ENCODE data around the gene MED29.
A peak's percentile ranks its signal among the peaks of the same experiment; 100 is the strongest.

The MED29 gene

GRCh38 chr19:39399668-39400050 is 8.5 kb downstream of the MED29 start:
- DNase-seq = no peak

DNA sequence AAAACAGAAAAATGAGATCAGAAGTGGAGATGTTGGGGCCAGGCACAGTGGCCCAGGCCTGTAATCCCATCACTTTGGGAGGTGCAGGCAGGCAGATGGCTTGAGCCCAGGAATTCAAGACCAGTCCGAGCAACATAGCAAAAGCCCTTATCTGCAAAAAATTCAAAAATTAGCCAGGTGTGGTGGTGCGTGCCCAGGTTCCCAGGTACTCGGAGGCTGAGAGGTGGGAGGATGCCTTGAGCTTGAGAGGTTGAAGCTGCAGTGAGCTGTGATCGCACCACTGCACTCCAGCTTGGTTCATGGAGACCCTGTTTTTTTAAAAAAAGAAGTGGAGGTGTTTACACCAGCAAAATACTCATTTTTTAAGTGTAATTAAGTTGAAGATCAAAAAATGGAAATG is 8.9 kb downstream of the MED29 start:
- no peak for DNase-seq

GRCh38 chr19:39401070-39401548 is 9.9 kb downstream of the MED29 start:
- DNase-seq = no peak

- DNase-seq = peak; percentile 63
These were observed 10.6 kb downstream of the MED29 start for GRCh38 chr19:39401549-39402345.

GRCh38 chr19:39402346-39403300 is 11.4 kb downstream of the MED29 start:
- DNase-seq = peak; percentile 83

GRCh38 chr19:39403331-39404312 is 12.4 kb downstream of the MED29 start:
- peak; percentile 94 for DNase-seq

GRCh38 chr19:39405261-39405957 is 14.2 kb downstream of the MED29 start:
- DNase-seq = no peak

GRCh38 chr19:39405958-39406655 is 14.9 kb downstream of the MED29 start:
- DNase-seq = peak; percentile 78

DNA sequence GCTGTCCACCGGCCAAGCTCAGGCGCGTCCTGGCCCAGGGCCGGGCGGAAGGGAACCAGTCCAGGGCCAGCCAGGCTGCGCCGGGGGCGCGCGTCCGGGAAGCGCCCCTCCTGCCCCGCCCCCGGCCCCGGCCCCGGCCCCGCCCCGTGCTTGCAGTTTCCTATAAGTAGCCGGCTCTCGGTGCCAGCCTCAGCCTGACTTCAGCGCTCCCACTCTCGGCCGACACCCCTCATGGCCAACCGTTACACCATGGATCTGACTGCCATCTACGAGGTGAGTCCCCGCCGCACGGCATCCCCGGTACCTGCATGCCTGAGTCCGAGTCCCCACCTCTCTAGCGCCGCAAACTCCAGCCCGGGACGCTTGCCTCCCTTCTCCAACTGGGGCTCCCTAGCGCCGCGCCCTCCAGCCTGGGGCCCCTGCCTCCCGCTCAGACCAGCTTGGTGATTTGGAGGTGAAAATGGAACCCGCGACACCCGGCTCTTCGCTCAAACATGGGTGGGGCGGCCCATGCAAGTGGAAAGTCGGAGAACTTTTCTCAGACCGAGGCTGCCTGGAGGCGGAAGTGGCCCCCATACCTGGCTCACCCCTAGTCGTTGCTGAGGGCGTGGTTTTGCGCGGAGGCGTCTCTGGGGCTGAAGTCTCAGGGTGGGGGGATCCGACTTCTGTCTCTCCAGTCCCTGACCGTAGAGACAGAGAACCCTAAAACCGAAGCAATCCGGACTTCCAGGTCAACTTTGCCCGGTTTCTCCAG is 15.7 kb downstream of the MED29 start, which contains the start of gene ZFP36:
ZFP36 (plus strand) TSS at position 192 of the 754 bp plus-strand sequence; CDS start at position 250, 58 bp downstream.
- peak; percentile 88 for DNase-seq

GRCh38 chr19:39407410-39407659 is 16.2 kb downstream of the MED29 start:
- DNase-seq = no peak

DNA sequence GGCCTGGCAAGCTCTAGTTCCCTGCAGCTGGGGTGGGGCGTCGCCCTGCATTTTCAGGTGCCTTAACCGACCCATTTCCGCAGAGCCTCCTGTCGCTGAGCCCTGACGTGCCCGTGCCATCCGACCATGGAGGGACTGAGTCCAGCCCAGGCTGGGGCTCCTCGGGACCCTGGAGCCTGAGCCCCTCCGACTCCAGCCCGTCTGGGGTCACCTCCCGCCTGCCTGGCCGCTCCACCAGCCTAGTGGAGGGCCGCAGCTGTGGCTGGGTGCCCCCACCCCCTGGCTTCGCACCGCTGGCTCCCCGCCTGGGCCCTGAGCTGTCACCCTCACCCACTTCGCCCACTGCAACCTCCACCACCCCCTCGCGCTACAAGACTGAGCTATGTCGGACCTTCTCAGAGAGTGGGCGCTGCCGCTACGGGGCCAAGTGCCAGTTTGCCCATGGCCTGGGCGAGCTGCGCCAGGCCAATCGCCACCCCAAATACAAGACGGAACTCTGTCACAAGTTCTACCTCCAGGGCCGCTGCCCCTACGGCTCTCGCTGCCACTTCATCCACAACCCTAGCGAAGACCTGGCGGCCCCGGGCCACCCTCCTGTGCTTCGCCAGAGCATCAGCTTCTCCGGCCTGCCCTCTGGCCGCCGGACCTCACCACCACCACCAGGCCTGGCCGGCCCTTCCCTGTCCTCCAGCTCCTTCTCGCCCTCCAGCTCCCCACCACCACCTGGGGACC is 16.6 kb downstream of the MED29 start:
- DNase-seq = peak; percentile 53

GRCh38 chr19:39408392-39409207 is 17.4 kb downstream of the MED29 start:
- peak; percentile 52 for DNase-seq

DNA sequence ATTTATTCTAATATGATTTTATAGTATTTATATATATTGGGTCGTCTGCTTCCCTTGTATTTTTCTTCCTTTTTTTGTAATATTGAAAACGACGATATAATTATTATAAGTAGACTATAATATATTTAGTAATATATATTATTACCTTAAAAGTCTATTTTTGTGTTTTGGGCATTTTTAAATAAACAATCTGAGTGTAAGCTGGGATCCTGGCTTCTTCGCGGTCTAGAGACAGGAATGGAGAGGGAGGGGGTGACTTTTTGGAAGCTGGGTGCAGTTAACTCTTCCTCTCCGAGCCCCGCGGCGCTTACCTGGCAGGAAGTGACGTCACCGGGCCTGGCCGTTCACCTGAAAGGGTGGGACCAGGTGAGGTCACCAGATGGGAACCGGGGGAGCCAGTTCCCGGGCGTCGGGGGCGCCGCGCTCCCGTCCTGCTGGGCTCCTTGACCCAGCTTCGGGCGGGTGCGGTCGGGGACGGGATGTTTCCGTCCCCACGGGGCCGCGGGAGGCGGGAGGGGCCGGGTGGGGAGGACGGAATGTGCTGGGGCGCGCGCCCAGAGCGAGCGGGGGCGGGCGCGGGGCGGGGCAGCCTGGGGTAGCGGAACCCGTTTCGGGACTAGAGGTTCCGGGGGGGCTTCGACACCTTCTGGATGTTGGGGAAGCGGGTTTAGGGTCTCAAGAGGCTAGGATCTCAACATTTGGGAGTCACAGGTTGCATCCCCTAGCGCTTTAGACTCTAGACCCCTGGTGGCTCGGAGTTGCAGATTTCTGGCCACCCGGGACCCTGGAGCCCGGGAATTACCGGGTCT is 18.2 kb downstream of the MED29 start:
- peak; percentile 80 for DNase-seq

DNA sequence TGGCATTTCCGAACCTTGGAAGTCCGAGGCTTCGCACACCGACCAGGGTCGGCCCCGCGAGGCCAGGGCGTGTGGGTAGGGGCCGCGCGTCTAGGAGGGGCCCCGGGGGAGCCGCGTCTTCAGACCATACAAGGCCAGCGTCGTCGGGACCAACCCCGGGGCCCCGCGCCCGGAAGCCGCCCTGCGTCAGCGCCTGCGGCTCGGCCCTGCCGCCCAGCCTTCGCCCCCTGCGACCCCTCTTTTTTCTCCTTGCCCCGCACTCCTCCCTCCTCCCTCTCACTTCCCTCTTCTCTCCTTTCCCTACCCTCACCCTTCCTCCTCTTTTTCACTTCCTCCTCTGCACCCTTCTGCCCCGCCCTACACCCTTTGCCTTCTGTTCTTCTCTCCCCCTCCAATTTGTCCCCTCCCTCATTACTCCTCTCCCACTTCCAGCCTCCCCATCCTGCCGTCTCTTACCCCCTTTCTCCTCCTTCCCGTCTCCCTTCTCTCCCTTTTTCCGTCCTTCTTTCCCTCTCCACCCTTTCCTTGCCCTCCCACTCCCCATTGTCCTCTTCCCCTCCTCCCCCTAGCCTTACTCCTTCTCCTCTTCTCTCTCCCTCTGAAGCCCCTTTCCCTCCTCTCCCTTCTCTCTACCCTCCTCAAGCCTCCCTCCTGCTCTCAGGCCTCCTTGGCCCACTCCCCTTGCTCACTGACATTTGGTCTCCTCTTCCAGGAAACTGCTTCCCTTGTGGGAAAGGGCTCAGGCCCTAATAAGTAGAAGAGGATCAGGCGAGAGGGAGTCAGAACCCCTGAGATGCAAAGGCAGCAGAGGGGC is 19.0 kb downstream of the MED29 start:
- peak; percentile 72 for DNase-seq

DNA sequence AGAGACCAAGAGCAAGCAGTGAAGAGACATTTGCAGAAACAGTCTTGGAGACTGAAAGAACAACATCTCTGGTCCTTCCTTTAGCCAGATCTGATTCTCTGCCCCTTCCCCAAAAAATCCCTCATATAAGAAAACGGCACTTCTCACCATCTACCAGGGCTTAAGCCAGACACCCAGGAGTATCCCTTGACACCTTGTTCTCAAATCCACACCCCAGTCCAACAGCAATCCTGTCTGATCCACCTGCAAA is 19.6 kb downstream of the MED29 start:
- DNase-seq = no peak

- peak; percentile 31 for DNase-seq
These were observed 20.1 kb downstream of the MED29 start for GRCh38 chr19:39411081-39411831.

DNA sequence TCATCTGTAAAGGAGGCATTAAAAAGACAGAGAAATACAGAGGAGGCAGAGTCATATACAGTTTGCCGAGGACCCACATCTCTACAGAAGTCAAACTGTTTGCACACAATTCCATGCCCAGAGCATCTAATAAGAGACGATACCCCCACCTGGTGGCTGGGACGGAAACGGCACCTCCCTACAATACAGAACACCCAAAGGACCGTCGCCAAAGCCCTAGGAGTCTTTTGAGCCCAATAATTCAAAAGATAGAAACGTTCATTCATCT is 20.6 kb downstream of the MED29 start:
- DNase-seq = peak; percentile 90
